GM23338 (cell line): Measurements from ENCODE around the gene DENND6A.

ENCODE experiments used
- CREB1 ChIP-seq: fragments of 250-450 bp; sonication (Bioruptor Pico); IDR thresholded peaks from 2 replicates; pipeline ENCODE4 v1.5.0; 2020; ENCODE audit warnings: low read depth, mild to moderate bottlenecking, moderate library complexity
- CTCF ChIP-seq, 2 experiments: fragments of 200-600 bp in 1 of 2; sonication (generic) in 1 of 2; conservative IDR thresholded peaks; 2 replicates each; pipeline versions ENCODE4 v1.5.1 to v1.6.1; 2016 to 2017; ENCODE audit warnings: antibody characterized with exemption in 2 of 2, low read depth in 2 of 2, mild to moderate bottlenecking in 2 of 2, moderate library complexity in 1 of 2
- ETS1 ChIP-seq: IDR thresholded peaks from 2 replicates; pipeline ENCODE4 v1.6.1; 2016; ENCODE audit warnings: antibody characterized with exemption
- EZH2 ChIP-seq: fragments of 200-600 bp; sonication (generic); IDR thresholded peaks from one replicate; pipeline ENCODE4 v1.8.0; 2017; ENCODE audit warnings: antibody characterized with exemption, mild to moderate bottlenecking, low read depth; ENCODE audit not compliant: unreplicated experiment
- EZH2phosphoT487 ChIP-seq: fragments of 200-600 bp; sonication (generic); IDR thresholded peaks from one replicate; pipeline ENCODE4 v1.8.1; 2018; ENCODE audit warnings: antibody characterized with exemption; ENCODE audit not compliant: unreplicated experiment
- JUNB ChIP-seq: IDR thresholded peaks from one replicate; pipeline ENCODE4 v1.6.1; 2016; ENCODE audit warnings: antibody characterized with exemption; ENCODE audit not compliant: unreplicated experiment
- POLR2AphosphoS5 ChIP-seq: IDR thresholded peaks from 2 replicates; pipeline ENCODE4 v1.6.1; 2016; ENCODE audit warnings: antibody characterized with exemption, low read depth
- STAT1 ChIP-seq: IDR thresholded peaks from one replicate; pipeline ENCODE4 v1.6.1; 2016; ENCODE audit warnings: antibody characterized with exemption; ENCODE audit not compliant: unreplicated experiment
- ZNF114 ChIP-seq: fragments of 250-450 bp; sonication (Bioruptor Pico); IDR thresholded peaks from 2 replicates; pipeline ENCODE4 v1.5.0; 2020; ENCODE audit warnings: mild to moderate bottlenecking, moderate library complexity
- ZNF331 ChIP-seq: fragments of 250-450 bp; sonication (Bioruptor Pico); IDR thresholded peaks from 2 replicates; pipeline ENCODE4 v1.5.0; 2020; ENCODE audit warnings: low read depth, mild to moderate bottlenecking, moderate library complexity
- TF ChIP-seq, protein P1 (sequence below): IDR thresholded peaks from one replicate; pipeline ENCODE4 v1.6.1; 2018; ENCODE audit warnings: antibody characterized with exemption; ENCODE audit not compliant: unreplicated experiment

GRCh38 chr3:57740027-57740426 is 47.1 kb upstream of the DENND6A start:
- TF ChIP-seq CTCF (conservative IDR thresholded peaks at IDR 0.05; ENCODE audit: low read depth in 2 of 2) (no peak), POLR2AphosphoS5 (no peak), ETS1 (no peak), CREB1 (no peak), EZH2phosphoT487 (no peak), STAT1 (no peak), EZH2 (no peak), JUNB (no peak), ZNF331 (CRISPR knock-in tag) (no peak), ZNF114 (CRISPR knock-in tag) (no peak)
- TF ChIP-seq, protein P1, sequence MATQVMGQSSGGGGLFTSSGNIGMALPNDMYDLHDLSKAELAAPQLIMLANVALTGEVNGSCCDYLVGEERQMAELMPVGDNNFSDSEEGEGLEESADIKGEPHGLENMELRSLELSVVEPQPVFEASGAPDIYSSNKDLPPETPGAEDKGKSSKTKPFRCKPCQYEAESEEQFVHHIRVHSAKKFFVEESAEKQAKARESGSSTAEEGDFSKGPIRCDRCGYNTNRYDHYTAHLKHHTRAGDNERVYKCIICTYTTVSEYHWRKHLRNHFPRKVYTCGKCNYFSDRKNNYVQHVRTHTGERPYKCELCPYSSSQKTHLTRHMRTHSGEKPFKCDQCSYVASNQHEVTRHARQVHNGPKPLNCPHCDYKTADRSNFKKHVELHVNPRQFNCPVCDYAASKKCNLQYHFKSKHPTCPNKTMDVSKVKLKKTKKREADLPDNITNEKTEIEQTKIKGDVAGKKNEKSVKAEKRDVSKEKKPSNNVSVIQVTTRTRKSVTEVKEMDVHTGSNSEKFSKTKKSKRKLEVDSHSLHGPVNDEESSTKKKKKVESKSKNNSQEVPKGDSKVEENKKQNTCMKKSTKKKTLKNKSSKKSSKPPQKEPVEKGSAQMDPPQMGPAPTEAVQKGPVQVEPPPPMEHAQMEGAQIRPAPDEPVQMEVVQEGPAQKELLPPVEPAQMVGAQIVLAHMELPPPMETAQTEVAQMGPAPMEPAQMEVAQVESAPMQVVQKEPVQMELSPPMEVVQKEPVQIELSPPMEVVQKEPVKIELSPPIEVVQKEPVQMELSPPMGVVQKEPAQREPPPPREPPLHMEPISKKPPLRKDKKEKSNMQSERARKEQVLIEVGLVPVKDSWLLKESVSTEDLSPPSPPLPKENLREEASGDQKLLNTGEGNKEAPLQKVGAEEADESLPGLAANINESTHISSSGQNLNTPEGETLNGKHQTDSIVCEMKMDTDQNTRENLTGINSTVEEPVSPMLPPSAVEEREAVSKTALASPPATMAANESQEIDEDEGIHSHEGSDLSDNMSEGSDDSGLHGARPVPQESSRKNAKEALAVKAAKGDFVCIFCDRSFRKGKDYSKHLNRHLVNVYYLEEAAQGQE: no peak
